GM12878 (cell line): ENCODE results near the gene KRTAP29-1. TPM values are rescaled to one million over a fixed set of nuclear protein-coding genes. Genes with fewer than 3 reads are reported as not detected.
A peak's percentile ranks its signal among the peaks of the same experiment; 100 is the strongest.

ENCODE experiments used
- ATAC-seq: fragments of 200-7000 bp; cut with Tn5 transposase; 3 replicates; pipeline ENCODE4 v1.9.1; 2020; ENCODE audit warnings: mild to moderate bottlenecking, moderate library complexity
- BruUV-seq: library from RNA; stranded (reverse); fragments of 400-500 nt; replicated peaks from 2 replicates; lab custom pipeline; 2021; lab: Mats Ljungman, UMichigan
- CTCF ChIA-PET: fragments of 300-600 bp; sonication (Branson Sonifier 250); formaldehyde crosslinking; extraction: SDS; loops from one replicate; lab custom pipeline; 2021; ENCODE audit warnings: inconsistent platforms; lab: Yijun Ruan, JAX
- POLR2A ChIA-PET: fragments of 350-600 bp; formaldehyde crosslinking; extraction: SDS; loops from one replicate; lab custom pipeline; 2021; ENCODE audit warnings: inconsistent platforms; lab: Charles Lee
- RAD21 ChIA-PET: fragments of 300-600 bp; sonication (Branson Sonifier 250); formaldehyde crosslinking; loops from one replicate; lab custom pipeline; 2023; ENCODE audit warnings: antibody characterized with exemption; ENCODE audit not compliant: unreplicated experiment; lab: Charles Lee
- SMC1A ChIA-PET: fragments of 300-600 bp; sonication (Branson Sonifier 250); formaldehyde crosslinking; loops from one replicate; lab custom pipeline; 2023; ENCODE audit not compliant: unreplicated experiment, uncharacterized antibody; lab: Charles Lee
- DNase-seq: peaks from one replicate; pipeline ENCODE4 v3.0.0-alpha.2; 2011; ENCODE audit warnings: low read depth, low spot score
- FAIRE-seq: peaks from 3 replicates; lab custom pipeline; 2011; peaks lifted over from hg19 to GRCh38; lab: Jason Lieb, UNC
- H2AFZ ChIP-seq: 2 replicates; pipeline ENCODE4 v1.6.0; 2011; ENCODE audit warnings: low read depth, low read length, control low read depth; ENCODE audit not compliant: control insufficient read depth
- H3K27ac ChIP-seq: 2 replicates; pipeline ENCODE4 v1.5.1; 2011; ENCODE audit warnings: control low read depth; ENCODE audit not compliant: control insufficient read depth, insufficient read depth
- H3K27me3 ChIP-seq, 2 experiments: replicated peaks in 1 of 2; 2 replicates each; pipeline versions ENCODE4 v1.6.0 to v1.6.1; 2011; ENCODE audit warnings: low read length in 1 of 2; ENCODE audit not compliant: control insufficient read depth in 2 of 2, insufficient read depth in 2 of 2
- H3K36me3 ChIP-seq, 2 experiments: 2 replicates each; pipeline ENCODE4 v1.5.1; 2011; ENCODE audit warnings: low read length in 1 of 2; ENCODE audit not compliant: control insufficient read depth in 2 of 2, insufficient read depth in 2 of 2
- H3K4me1 ChIP-seq: 2 replicates; pipeline ENCODE4 v1.6.1; 2011; ENCODE audit warnings: mild to moderate bottlenecking, low read length, moderate library complexity, mixed read lengths; ENCODE audit not compliant: control insufficient read depth, insufficient read depth
- H3K4me2 ChIP-seq: 2 replicates; pipeline ENCODE4 v1.6.0; 2011; ENCODE audit warnings: control low read depth; ENCODE audit not compliant: control insufficient read depth, insufficient read depth
- H3K4me3 ChIP-seq: fragments of 200-600 bp; sonication (generic); 2 replicates; pipeline ENCODE4 v1.5.1; 2016
- H3K79me2 ChIP-seq: 2 replicates; pipeline ENCODE4 v1.6.0; 2011; ENCODE audit warnings: low read length; ENCODE audit not compliant: control insufficient read depth, insufficient read depth
- H3K9ac ChIP-seq: 2 replicates; pipeline ENCODE4 v1.8.0; 2011; ENCODE audit warnings: low read length, control low read depth, mixed read lengths; ENCODE audit not compliant: control insufficient read depth, insufficient read depth
- H3K9me3 ChIP-seq: replicated peaks from 3 replicates; pipeline ENCODE4 v1.5.1; 2011; ENCODE audit warnings: mild to moderate bottlenecking, low read length; ENCODE audit not compliant: control insufficient read depth, insufficient read depth
- H4K20me1 ChIP-seq: 2 replicates; pipeline ENCODE4 v1.6.0; 2011; ENCODE audit not compliant: control insufficient read depth, insufficient read depth
- BACH1 ChIP-seq: fragments of 450-650 bp; IDR thresholded peaks from 2 replicates; pipeline ENCODE4 v1.6.1; 2017; ENCODE audit warnings: mild to moderate bottlenecking, borderline replicate concordance
- BHLHE40 ChIP-seq, 2 experiments: fragments of 450-650 bp in 1 of 2; IDR thresholded peaks; 2 replicates each; pipeline ENCODE4 v1.6.1; 2011 to 2017; ENCODE audit warnings: low read depth in 2 of 2, borderline replicate concordance in 1 of 2, improper control_type of control experiment in 1 of 2, low read length in 1 of 2, mild to moderate bottlenecking in 1 of 2
- EZH2 ChIP-seq: IDR thresholded peaks from 2 replicates; pipeline ENCODE4 v1.6.1; 2012; ENCODE audit warnings: low read depth, mild to moderate bottlenecking, control low read depth, inconsistent platforms, low read length, borderline replicate concordance; ENCODE audit not compliant: control insufficient read depth
- MTA2 ChIP-seq: fragments of 450-650 bp; IDR thresholded peaks from 2 replicates; pipeline ENCODE4 v1.6.1; 2016; ENCODE audit warnings: low read depth, mild to moderate bottlenecking, moderate library complexity
- ZNF24 ChIP-seq: fragments of 450-650 bp; IDR thresholded peaks from 2 replicates; pipeline ENCODE4 v1.6.1; 2017; ENCODE audit warnings: antibody characterized with exemption, mild to moderate bottlenecking
- WGBS: methylation state at CpG from one replicate; pipeline ENCODE4 v1.1.6; 2016; ENCODE audit warnings: low lambda C conversion rate; ENCODE audit not compliant: insufficient replicate concordance, insufficient coverage; ENCODE audit errors: missing lambda C conversion rate; 5-methylcytosine and 5-hydroxymethylcytosine counted together
- in situ Hi-C: fragments of 300-500 bp; cut with MboI; formaldehyde crosslinking; loops from 9 replicates; pipeline ENCODE4 v1.14.3; 2018; ENCODE audit warnings: mixed read lengths
- intact Hi-C: fragments of 100-400 bp; cut with micrococcal nuclease; formaldehyde crosslinking; loops from one replicate; pipeline ENCODE4 v1.14.2; 2022; ENCODE audit not compliant: unreplicated experiment
- polyA plus RNA-seq, 11 experiments: library from polyadenylated mRNA; depleted of rRNA in 4 of 11; unstranded in 6 of 11; stranded (reverse) in 5 of 11; fragments of >200 nt; fragmentation: Nextera tagmentation in 4 of 11; fragmentation: Illumina TruSeq in 1 of 11; extraction: Ambion mirVana in 4 of 11; extraction: Trizol in 1 of 11; gene quantifications; 1 replicate in 1 of 11; 2 replicates in 10 of 11; pipeline versions ENCODE4 v1.2.1 to v1.2.3, GENCODE V29; 2011 to 2016; ENCODE audit warnings: inconsistent platforms in 2 of 11, missing spikeins in 2 of 11, low read depth in 1 of 11
- total RNA-seq, 4 experiments: library from RNA; depleted of rRNA in 3 of 4; stranded (reverse); fragments of >200 nt in 3 of 4; fragmentation: Illumina TruSeq in 1 of 4; extraction: Trizol in 1 of 4; gene quantifications; 2 replicates each; pipeline versions ENCODE4 v1.2.1 to v1.2.3, GENCODE V29; 2013 to 2021
- TF ChIP-seq, protein P1 (sequence below): fragments of 450-650 bp; IDR thresholded peaks from 2 replicates; pipeline ENCODE4 v1.6.1; 2016; ENCODE audit warnings: mild to moderate bottlenecking
- TF ChIP-seq, protein P2 (sequence below): fragments of 450-650 bp; IDR thresholded peaks from 2 replicates; pipeline ENCODE4 v1.6.1; 2017; ENCODE audit warnings: mild to moderate bottlenecking, moderate library complexity

Gene KRTAP29-1
- total and polyA plus RNA-seq, 10 of the 15 experiments (the other 5 are each of a cell fraction or from before 2014, with no cell fraction given), result 1.9 TPM; not detected in 9

DNA sequence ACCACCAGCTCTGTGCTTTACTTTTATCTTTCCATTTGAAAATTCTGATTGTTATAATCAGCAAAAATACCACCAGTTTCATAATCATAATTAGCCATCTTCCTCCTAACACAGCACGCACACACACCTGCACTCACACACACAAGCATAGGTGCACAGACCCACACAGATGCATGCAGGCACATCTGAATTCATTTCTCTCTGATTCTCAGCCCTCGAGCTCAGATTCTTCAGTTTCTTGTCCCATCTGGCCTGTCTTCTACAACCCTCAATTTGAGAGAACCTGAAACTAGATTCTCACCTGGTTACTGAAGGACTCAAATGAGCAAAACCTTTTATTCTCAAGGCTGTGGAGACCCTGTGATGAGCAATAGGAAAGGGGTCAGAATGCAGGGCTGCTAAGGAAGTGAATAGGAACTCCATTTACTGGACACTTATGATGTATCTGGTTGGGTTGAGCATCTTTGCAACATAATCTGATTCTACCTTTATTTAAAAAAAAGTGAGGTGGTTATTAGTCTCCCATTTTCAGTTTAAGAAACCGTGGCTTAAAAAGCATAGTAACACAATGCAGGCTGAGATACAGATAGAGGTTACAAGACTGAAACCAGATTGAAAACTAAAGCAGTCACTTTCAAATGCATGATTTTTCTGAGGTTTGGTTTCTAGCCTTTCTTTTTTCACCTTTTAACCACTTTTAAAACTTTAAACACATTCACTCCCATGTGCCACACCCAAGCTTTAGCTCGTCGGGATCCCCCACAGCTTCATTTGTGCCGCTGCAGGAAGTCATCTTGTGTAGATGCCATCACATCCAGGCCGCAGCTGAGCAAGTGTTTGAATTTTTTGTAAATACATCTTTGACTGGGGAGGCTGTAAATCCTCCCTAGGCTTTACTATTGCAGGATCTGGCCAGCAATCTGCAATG is 38.5 kb upstream of the KRTAP29-1 start:
- peak; percentile 41 for DNase-seq

DNA sequence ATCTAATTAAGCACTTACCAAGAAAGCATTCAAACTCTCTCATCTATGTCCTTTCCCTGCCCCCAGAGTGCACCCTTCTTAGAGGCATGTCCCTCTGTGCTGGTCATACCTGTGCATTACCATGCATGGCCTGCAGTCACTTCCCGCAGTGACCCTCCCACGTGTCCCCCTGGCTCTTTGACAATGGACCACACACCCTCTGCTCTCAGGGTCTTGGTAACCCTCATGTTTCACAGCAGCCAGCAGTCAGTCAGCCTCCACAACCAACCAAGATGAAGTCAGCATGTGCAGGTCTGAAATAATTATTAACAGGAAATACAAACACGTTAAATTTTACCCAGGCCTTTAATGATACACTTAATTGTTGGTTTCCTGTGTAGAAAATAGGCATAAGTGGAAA is 37.8 kb upstream of the KRTAP29-1 start:
- ATAC-seq (peak; percentile 59), DNase-seq (peak; percentile 48), FAIRE-seq (no peak)
- Histone ChIP-seq H4K20me1 (no peaks in the 10 kb centered on the region; the same call in 1 of the 2 replicates), H3K27ac (no peak overlapping the region; the same call in 1 of the 2 replicates), H3K9ac (no peak overlapping the region), H3K4me2 (no peak overlapping the region), H3K9me3 (peaks cover 4% of the 10 kb centered on the region; the same call in 2 of the 3 replicates), H3K79me2 (no peaks in the 10 kb centered on the region), H3K36me3 (no peaks in the 10 kb centered on the region; a peak in 1 of 4 replicates), H3K27me3 (no peaks in the 10 kb centered on the region), H2AFZ (no peak overlapping the region), H3K4me3 (0 out of 2 replicates have a peak overlapping the region, but pooled peaks have one; percentile 5), H3K4me1 (peaks cover 28% of the 10 kb centered on the region)
- ChIA-PET SMC1A (interaction anchor here (1.2 to 1.7 kb wide), 2 partner anchors 12 to 737 kb away, joined by 3 read pairs; no protein-coding TSS in a partner anchor), CTCF (interaction anchor here (0.8 to 2.6 kb wide), 4 partner anchors 18 to 322 kb away, joined by 4 to 6 read pairs (median 4); no protein-coding TSS in a partner anchor), RAD21 (interaction anchor here (2.4 kb wide), 1 partner anchor 19 kb away, joined by 8 read pairs; no protein-coding TSS in a partner anchor), POLR2A (interaction anchor here (0.6 kb wide), 1 partner anchor 92 kb away, joined by 4 read pairs; no protein-coding TSS in a partner anchor)
- 6% methylated on average over 3 of the region's 3 CpGs for WGBS
- TF ChIP-seq, protein P1, sequence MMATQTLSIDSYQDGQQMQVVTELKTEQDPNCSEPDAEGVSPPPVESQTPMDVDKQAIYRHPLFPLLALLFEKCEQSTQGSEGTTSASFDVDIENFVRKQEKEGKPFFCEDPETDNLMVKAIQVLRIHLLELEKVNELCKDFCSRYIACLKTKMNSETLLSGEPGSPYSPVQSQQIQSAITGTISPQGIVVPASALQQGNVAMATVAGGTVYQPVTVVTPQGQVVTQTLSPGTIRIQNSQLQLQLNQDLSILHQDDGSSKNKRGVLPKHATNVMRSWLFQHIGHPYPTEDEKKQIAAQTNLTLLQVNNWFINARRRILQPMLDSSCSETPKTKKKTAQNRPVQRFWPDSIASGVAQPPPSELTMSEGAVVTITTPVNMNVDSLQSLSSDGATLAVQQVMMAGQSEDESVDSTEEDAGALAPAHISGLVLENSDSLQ, result peak; percentile 64; the same call in 1 of the 2 replicates
- TF ChIP-seq BACH1 (no peak), BHLHE40 (IDR thresholded peaks at IDR 0.05; ENCODE audit: borderline replicate concordance in 1 of 2, low read depth in 2 of 2, low read length in 1 of 2) (peak in 1 of 2 experiments; percentile 50; a peak in 1 of 4 replicates)
- TF ChIP-seq, protein P2, sequence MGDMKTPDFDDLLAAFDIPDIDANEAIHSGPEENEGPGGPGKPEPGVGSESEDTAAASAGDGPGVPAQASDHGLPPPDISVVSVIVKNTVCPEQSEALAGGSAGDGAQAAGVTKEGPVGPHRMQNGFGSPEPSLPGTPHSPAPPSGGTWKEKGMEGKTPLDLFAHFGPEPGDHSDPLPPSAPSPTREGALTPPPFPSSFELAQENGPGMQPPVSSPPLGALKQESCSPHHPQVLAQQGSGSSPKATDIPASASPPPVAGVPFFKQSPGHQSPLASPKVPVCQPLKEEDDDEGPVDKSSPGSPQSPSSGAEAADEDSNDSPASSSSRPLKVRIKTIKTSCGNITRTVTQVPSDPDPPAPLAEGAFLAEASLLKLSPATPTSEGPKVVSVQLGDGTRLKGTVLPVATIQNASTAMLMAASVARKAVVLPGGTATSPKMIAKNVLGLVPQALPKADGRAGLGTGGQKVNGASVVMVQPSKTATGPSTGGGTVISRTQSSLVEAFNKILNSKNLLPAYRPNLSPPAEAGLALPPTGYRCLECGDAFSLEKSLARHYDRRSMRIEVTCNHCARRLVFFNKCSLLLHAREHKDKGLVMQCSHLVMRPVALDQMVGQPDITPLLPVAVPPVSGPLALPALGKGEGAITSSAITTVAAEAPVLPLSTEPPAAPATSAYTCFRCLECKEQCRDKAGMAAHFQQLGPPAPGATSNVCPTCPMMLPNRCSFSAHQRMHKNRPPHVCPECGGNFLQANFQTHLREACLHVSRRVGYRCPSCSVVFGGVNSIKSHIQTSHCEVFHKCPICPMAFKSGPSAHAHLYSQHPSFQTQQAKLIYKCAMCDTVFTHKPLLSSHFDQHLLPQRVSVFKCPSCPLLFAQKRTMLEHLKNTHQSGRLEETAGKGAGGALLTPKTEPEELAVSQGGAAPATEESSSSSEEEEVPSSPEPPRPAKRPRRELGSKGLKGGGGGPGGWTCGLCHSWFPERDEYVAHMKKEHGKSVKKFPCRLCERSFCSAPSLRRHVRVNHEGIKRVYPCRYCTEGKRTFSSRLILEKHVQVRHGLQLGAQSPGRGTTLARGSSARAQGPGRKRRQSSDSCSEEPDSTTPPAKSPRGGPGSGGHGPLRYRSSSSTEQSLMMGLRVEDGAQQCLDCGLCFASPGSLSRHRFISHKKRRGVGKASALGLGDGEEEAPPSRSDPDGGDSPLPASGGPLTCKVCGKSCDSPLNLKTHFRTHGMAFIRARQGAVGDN, result 0 out of 2 replicates have a peak, but pooled peaks have one; percentile 22
- BruUV-seq, result no TSS peak
- in situ Hi-C loops, result no loop called here
- intact Hi-C loops, result no loop called here

More for the DNA sequence above, 38.5 kb upstream of the KRTAP29-1 start:
- no peaks in the 10 kb centered on the region; a peak in 1 of 4 replicates for H3K36me3 ChIP-seq
- no peak overlapping the region for H2AFZ ChIP-seq
- ATAC-seq (peak; percentile 63), FAIRE-seq (peak; percentile 23)
- ChIA-PET POLR2A (interaction anchor here (0.6 kb wide), 1 partner anchor 91 kb away, joined by 4 read pairs; no protein-coding TSS in a partner anchor), CTCF (interaction anchor here (1.3 to 2.6 kb wide), 3 partner anchors 19 to 322 kb away, joined by 4 to 6 read pairs (median 4); no protein-coding TSS in a partner anchor), SMC1A (interaction anchor here (1.7 kb wide), 1 partner anchor 738 kb away, joined by 3 read pairs; no protein-coding TSS in a partner anchor), RAD21 (interaction anchor here (2.4 kb wide), 1 partner anchor 20 kb away, joined by 8 read pairs; no protein-coding TSS in a partner anchor)
- H3K9ac ChIP-seq, result no peak overlapping the region
- H3K27me3 ChIP-seq, result no peaks in the 10 kb centered on the region
- peak overlapping the region; percentile 37; the same call in 1 of the 2 replicates for H3K27ac ChIP-seq
- intact Hi-C loops (no loop called here), in situ Hi-C loops (no loop called here)
- H3K4me2 ChIP-seq, result peak overlapping the region; percentile 19; the same call in 1 of the 2 replicates
- H3K4me3 ChIP-seq, result 0 out of 2 replicates have a peak overlapping the region, but pooled peaks have one; percentile 5
- H3K4me1 ChIP-seq, result peaks cover 28% of the 10 kb centered on the region
- peak; percentile 44; the same call in 1 of the 2 replicates for TF ChIP-seq ZNF24
- TF ChIP-seq EZH2, result no peak
- TF ChIP-seq MTA2, result 0 out of 2 replicates have a peak, but pooled peaks have one; percentile 4
- BruUV-seq, result no TSS peak
- peaks cover 4% of the 10 kb centered on the region; the same call in 2 of the 3 replicates for H3K9me3 ChIP-seq
- 5% methylated on average over 7 of the region's 7 CpGs for WGBS
- H3K79me2 ChIP-seq, result no peaks in the 10 kb centered on the region
- no peaks in the 10 kb centered on the region; the same call in 1 of the 2 replicates for H4K20me1 ChIP-seq
